PC-9 (cell line): ENCODE measurements around the gene GYPA.

Experiments
- EZH2 ChIP-seq: fragments of 200-600 bp; sonication (generic); IDR thresholded peaks from 2 replicates; pipeline ENCODE4 v1.8.0; 2017; ENCODE audit warnings: antibody characterized with exemption, low read depth
- TF ChIP-seq, protein P1 (sequence below): fragments of 200-600 bp; sonication (generic); conservative IDR thresholded peaks from 2 replicates; pipeline ENCODE4 v1.6.1; 2017; ENCODE audit warnings: mixed run types, antibody characterized with exemption, mild to moderate bottlenecking, moderate library complexity

DNA sequence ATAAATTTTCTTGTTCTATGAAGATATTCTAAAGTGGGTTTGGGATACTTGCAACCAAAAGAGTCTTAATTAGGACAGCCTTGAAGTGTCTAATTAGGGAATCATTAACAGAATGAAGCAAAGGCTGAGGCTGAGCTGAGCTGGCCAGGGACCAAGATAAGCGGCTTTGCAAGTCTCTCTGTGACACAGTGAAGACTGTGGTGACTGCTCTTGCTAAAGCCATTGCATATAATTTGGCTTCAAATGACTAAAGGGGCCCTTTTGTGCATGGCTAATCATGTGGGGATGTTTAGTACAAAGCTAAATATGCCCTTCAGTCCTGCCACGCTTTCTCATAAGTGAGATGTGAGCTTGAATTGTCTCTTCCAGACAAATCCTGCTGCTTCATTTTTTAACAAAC is 31.2 kb upstream of the GYPA start:
- TF ChIP-seq, protein P1, sequence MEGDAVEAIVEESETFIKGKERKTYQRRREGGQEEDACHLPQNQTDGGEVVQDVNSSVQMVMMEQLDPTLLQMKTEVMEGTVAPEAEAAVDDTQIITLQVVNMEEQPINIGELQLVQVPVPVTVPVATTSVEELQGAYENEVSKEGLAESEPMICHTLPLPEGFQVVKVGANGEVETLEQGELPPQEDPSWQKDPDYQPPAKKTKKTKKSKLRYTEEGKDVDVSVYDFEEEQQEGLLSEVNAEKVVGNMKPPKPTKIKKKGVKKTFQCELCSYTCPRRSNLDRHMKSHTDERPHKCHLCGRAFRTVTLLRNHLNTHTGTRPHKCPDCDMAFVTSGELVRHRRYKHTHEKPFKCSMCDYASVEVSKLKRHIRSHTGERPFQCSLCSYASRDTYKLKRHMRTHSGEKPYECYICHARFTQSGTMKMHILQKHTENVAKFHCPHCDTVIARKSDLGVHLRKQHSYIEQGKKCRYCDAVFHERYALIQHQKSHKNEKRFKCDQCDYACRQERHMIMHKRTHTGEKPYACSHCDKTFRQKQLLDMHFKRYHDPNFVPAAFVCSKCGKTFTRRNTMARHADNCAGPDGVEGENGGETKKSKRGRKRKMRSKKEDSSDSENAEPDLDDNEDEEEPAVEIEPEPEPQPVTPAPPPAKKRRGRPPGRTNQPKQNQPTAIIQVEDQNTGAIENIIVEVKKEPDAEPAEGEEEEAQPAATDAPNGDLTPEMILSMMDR: no peak
- no peak for TF ChIP-seq EZH2
